OCI-LY1 (cell line): Measurements from ENCODE around the gene ERCC6.

Experiments used
- H2AFZ ChIP-seq: fragments of 200-600 bp; sonication (generic), shearing (Covaris generic); 2 replicates; pipeline ENCODE4 v1.6.0; 2014; ENCODE audit warnings: antibody characterized with exemption, mild to moderate bottlenecking, low read length
- H3F3A ChIP-seq: fragments of 200-600 bp; sonication (generic), shearing (Covaris generic); 2 replicates; pipeline ENCODE4 v1.6.0; 2014; ENCODE audit warnings: mild to moderate bottlenecking, antibody characterized with exemption, low read length, moderate library complexity; ENCODE audit not compliant: insufficient read depth
- H3K27ac ChIP-seq: fragments of 200-600 bp; sonication (generic); 2 replicates; pipeline ENCODE4 v1.5.1; 2014; ENCODE audit warnings: low read length, mixed run types, mild to moderate bottlenecking, low read depth; ENCODE audit not compliant: poor library complexity, severe bottlenecking
- H3K27me3 ChIP-seq: fragments of 200-600 bp; sonication (generic); 2 replicates; pipeline ENCODE4 v1.6.0; 2014; ENCODE audit warnings: antibody characterized with exemption, mild to moderate bottlenecking, low read length, moderate library complexity; ENCODE audit not compliant: insufficient read depth
- H3K36me3 ChIP-seq: fragments of 200-600 bp; sonication (generic); 2 replicates; pipeline ENCODE4 v1.6.1; 2014; ENCODE audit warnings: mild to moderate bottlenecking, antibody characterized with exemption, low read length, moderate library complexity, mixed read lengths; ENCODE audit not compliant: insufficient read depth
- H3K4me1 ChIP-seq: fragments of 200-600 bp; sonication (generic); 2 replicates; pipeline ENCODE4 v1.5.1; 2014; ENCODE audit warnings: mild to moderate bottlenecking, low read length, moderate library complexity; ENCODE audit not compliant: insufficient read depth, severe bottlenecking
- H3K4me2 ChIP-seq: fragments of 200-600 bp; sonication (generic), shearing (Covaris generic); 2 replicates; pipeline ENCODE4 v1.6.1; 2014; ENCODE audit warnings: low read length
- H3K4me3 ChIP-seq: fragments of 200-600 bp; sonication (generic); 2 replicates; pipeline ENCODE4 v1.5.1; 2014; ENCODE audit warnings: low read length, low read depth, mild to moderate bottlenecking, mixed read lengths; ENCODE audit not compliant: poor library complexity, severe bottlenecking
- H3K79me2 ChIP-seq: fragments of 200-600 bp; shearing (Covaris generic); 2 replicates; pipeline ENCODE4 v1.6.1; 2016; ENCODE audit warnings: mixed run types, low read length, mixed read lengths; ENCODE audit not compliant: insufficient read depth
- H3K9ac ChIP-seq: fragments of 200-600 bp; sonication (generic), shearing (Covaris generic); 2 replicates; pipeline ENCODE4 v1.6.1; 2014; ENCODE audit warnings: mild to moderate bottlenecking, low read length, mixed read lengths
- H3K9me2 ChIP-seq: fragments of 200-600 bp; sonication (generic), shearing (Covaris generic); 2 replicates; pipeline ENCODE4 v1.6.1; 2014; ENCODE audit warnings: low read depth, mild to moderate bottlenecking, low read length, mixed read lengths
- H3K9me3 ChIP-seq: fragments of 200-600 bp; shearing (Covaris generic); 2 replicates; pipeline ENCODE4 v1.6.1; 2014; ENCODE audit warnings: low read length, mixed read lengths
- H4K20me1 ChIP-seq: fragments of 200-600 bp; sonication (generic), shearing (Covaris generic); 2 replicates; pipeline ENCODE4 v1.6.0; 2016; ENCODE audit warnings: mild to moderate bottlenecking, low read length; ENCODE audit not compliant: insufficient read depth
- CTCF ChIP-seq: fragments of 200-600 bp; sonication (generic), shearing (Covaris generic); IDR thresholded peaks from 2 replicates; pipeline ENCODE4 v1.5.1; 2017; ENCODE audit warnings: mild to moderate bottlenecking, antibody characterized with exemption, low read length, moderate library complexity, mixed read lengths
- EZH2 ChIP-seq: fragments of 200-600 bp; sonication (generic), shearing (Covaris generic); IDR thresholded peaks from 2 replicates; pipeline ENCODE4 v1.8.0; 2017; ENCODE audit warnings: borderline replicate concordance, mixed run types, mild to moderate bottlenecking, antibody characterized with exemption, low read length, moderate library complexity, mixed read lengths

Gene ERCC6

DNA sequence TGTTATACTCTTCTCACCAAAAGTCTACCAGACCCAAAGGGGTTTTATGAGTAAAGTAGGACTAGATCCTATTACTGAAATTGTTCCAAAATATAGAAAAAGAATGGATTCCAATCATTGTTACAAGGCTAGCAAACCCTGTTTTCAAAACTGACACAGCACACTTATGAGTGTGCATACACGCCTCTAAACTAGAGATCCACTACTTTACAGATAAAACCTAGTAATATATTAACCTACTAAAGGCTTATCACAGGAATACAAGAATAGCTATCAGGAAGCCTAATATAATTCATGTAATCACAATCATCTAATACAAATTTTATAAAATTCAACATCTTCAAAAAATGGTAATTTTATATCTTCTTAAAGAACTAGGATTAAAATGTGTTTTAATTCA lies 52.2 kb downstream of the ERCC6 start:
- Histone ChIP-seq H3K27ac (no peak overlapping the region), H3K9me2 (no peaks in the 10 kb centered on the region), H3K9me3 (no peaks in the 10 kb centered on the region), H3K4me3 (no peak overlapping the region), H2AFZ (no peak overlapping the region), H3F3A (no peaks in the 10 kb centered on the region), H3K9ac (no peak overlapping the region), H3K4me2 (no peak overlapping the region), H4K20me1 (no peaks in the 10 kb centered on the region), H3K36me3 (peaks cover 11% of the 10 kb centered on the region; the same call in 1 of the 2 replicates), H3K27me3 (no peaks in the 10 kb centered on the region), H3K79me2 (no peaks in the 10 kb centered on the region), H3K4me1 (no peaks in the 10 kb centered on the region)
- TF ChIP-seq EZH2 (no peak), CTCF (no peak)

- H3K4me1 ChIP-seq: no peaks in the 10 kb centered on the region
- no peak overlapping the region for H2AFZ ChIP-seq
- H3K9me2 ChIP-seq: no peaks in the 10 kb centered on the region
- no peak overlapping the region for H3K27ac ChIP-seq
- H3K27me3 ChIP-seq: no peaks in the 10 kb centered on the region
- no peaks in the 10 kb centered on the region for H3F3A ChIP-seq
- H3K79me2 ChIP-seq: no peaks in the 10 kb centered on the region
- H3K4me2 ChIP-seq: no peak overlapping the region
- TF ChIP-seq EZH2 (no peak), CTCF (no peak)
- H3K9me3 ChIP-seq: no peaks in the 10 kb centered on the region
- no peaks in the 10 kb centered on the region for H4K20me1 ChIP-seq
- no peak overlapping the region for H3K4me3 ChIP-seq
- peaks cover 15% of the 10 kb centered on the region for H3K36me3 ChIP-seq
- no peak overlapping the region for H3K9ac ChIP-seq
Observed at GRCh38 chr10:49486009-49486408, 52.9 kb downstream of the ERCC6 start.

DNA sequence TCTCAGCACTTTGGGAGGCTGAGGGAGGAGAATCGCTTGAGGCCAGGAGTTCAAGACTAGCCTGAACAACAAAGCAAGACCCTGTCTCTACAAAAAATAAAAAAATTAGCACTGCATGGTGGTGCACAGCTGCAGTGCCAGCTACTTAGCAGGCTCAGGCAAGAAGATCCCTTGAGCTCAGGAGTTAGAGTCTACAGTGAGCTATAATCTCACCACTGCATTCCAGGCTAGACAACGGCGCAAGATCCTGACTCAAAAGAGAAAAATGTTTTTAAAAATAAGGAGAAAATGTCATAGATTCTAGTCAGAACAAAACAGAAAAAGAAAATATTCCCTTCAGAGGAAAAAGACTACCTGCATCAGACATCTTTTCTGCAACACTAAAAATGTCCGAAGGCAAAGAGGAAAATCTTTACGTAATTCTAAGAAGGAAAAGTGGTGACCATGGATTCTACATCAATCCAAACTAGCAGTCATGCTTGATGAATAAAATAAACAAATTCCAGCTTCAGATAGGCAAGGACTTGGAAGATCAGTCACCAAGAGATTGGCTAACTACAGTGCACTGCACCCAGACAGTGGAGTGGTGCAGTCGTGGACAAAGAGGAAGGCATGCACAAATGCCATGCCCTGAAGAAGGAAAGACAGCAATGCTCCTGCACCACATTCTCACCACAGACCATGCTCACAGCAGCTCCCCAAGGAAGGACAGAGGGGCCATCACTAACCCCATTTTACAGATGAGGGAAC lies 54.3 kb downstream of the ERCC6 start:
- Histone ChIP-seq H3K9me3 (no peaks in the 10 kb centered on the region), H3K4me3 (no peak overlapping the region), H3K36me3 (peaks cover 19% of the 10 kb centered on the region), H3K79me2 (no peaks in the 10 kb centered on the region), H3K27ac (no peak overlapping the region), H2AFZ (no peak overlapping the region), H3K9ac (no peak overlapping the region), H4K20me1 (no peaks in the 10 kb centered on the region), H3K4me2 (no peak overlapping the region), H3K27me3 (no peaks in the 10 kb centered on the region), H3K4me1 (no peaks in the 10 kb centered on the region), H3F3A (no peaks in the 10 kb centered on the region), H3K9me2 (no peaks in the 10 kb centered on the region)
- no peak for TF ChIP-seq EZH2
- no peak for TF ChIP-seq CTCF
